Posterior cingulate gyrus (tissue), 11 donors: ENCODE data around the gene P4HB.

Experiments
- DNase-seq, 10 donors: peaks; one replicate each; pipeline versions ENCODE4 v3.0.0 to v3.0.0-alpha.2; 2020 to 2021; ENCODE audit warnings: mixed read lengths in 3 of 10
- intact Hi-C: fragments of 100-400 bp; cut with DNase I; formaldehyde crosslinking; loops from one replicate; pipeline ENCODE4 v1.15.1; 2023

P4HB gene

GRCh38 chr17:81869221-81870130 lies 9.1 kb upstream of the P4HB start:
- peak in 1 of 10 donors; percentile 86 for DNase-seq
- intact Hi-C loops, result no loop called here

GRCh38 chr17:81868674-81869220 lies 8.4 kb upstream of the P4HB start:
- intact Hi-C loops, result no loop called here
- DNase-seq, result no peak

GRCh38 chr17:81867991-81868673 lies 7.8 kb upstream of the P4HB start:
- DNase-seq, result no peak
- intact Hi-C loops, result no loop called here

GRCh38 chr17:81867170-81867990 lies 7.0 kb upstream of the P4HB start:
- DNase-seq, result peak in 1 of 10 donors; percentile 80
- intact Hi-C loops, result no loop called here

GRCh38 chr17:81866440-81867169 lies 6.3 kb upstream of the P4HB start:
- intact Hi-C loops, result no loop called here
- peak in 1 of 10 donors; percentile 84 for DNase-seq

GRCh38 chr17:81865733-81866439 lies 5.6 kb upstream of the P4HB start:
- DNase-seq, result no peak
- intact Hi-C loops, result no loop called here

- intact Hi-C loops, result no loop called here
- no peak for DNase-seq
Observed at GRCh38 chr17:81865358-81865732, 5.0 kb upstream of the P4HB start.

GRCh38 chr17:81863833-81864768 lies 3.8 kb upstream of the P4HB start:
- intact Hi-C loops, result no loop called here
- DNase-seq, result no peak

GRCh38 chr17:81863123-81863675 lies 2.9 kb upstream of the P4HB start:
- intact Hi-C loops, result no loop called here
- DNase-seq, result no peak

- peak; percentile 99 to 100 (median 100) for DNase-seq
- intact Hi-C loops, result loop anchor here (1.0 kb wide), 1 partner anchor 28 kb away; the partner anchor contains the start of gene MCRIP1
Observed at GRCh38 chr17:81860756-81861568, 627 bp upstream of the P4HB start.

GRCh38 chr17:81858967-81859905 lies 1.1 kb downstream of the P4HB start:
- no peak for DNase-seq

GRCh38 chr17:81858170-81858966 lies 2.0 kb downstream of the P4HB start:
- DNase-seq, result no peak
- intact Hi-C loops, result no loop called here

More at GRCh38 chr17:81858967-81859905, 1.1 kb downstream of the P4HB start:
- intact Hi-C loops, result no loop called here

- intact Hi-C loops, result no loop called here
- DNase-seq, result no peak
Observed at GRCh38 chr17:81854974-81855774, 5.2 kb downstream of the P4HB start.

GRCh38 chr17:81852237-81852636 lies 8.1 kb downstream of the P4HB start:
- intact Hi-C loops, result no loop called here

More at GRCh38 chr17:81852237-81852636, 8.1 kb downstream of the P4HB start:
- DNase-seq, result no peak
